Fibroblast of skin of scalp (primary cell): ENCODE results near the gene SMAD2. TPM values are rescaled to one million over a fixed set of nuclear protein-coding genes. Genes with fewer than 3 reads are reported as not detected.
"Not testable (repeated sequence)": the region's sequence is repeated elsewhere in the genome, so short reads cannot be mapped to it uniquely, and the experiment has no call there.

Experiments
- DNase-seq: peaks from one replicate; pipeline ENCODE4 v3.0.0-alpha.2; 2013
- polyA plus RNA-seq, 2 experiments: library from polyadenylated mRNA; unstranded; fragments of 120-200 nt; gene quantifications; one replicate each; pipeline ENCODE4 v1.2.1, GENCODE V29; 2013; ENCODE audit not compliant: insufficient read length in 2 of 2

The SMAD2 gene
- 63.9 TPM for polyA plus RNA-seq (2013, experiment 1 of 2; ENCODE audit: insufficient read length)
- 66.3 TPM for polyA plus RNA-seq (2013, experiment 2 of 2; ENCODE audit: insufficient read length)

GRCh38 chr18:47930199-47930930 is at the start of gene SMAD2:
Gene SMAD2, minus strand, starts transcription at chr18:47930659. Its CDS starts 33,903 bp downstream, at chr18:47896756.
- peak; percentile 81 for DNase-seq

- no peak for DNase-seq
Observed at GRCh38 chr18:47979611-47980200, 49.2 kb upstream of the SMAD2 start.

- no peak for DNase-seq
Observed at GRCh38 chr18:47978603-47979002, 48.1 kb upstream of the SMAD2 start.

GRCh38 chr18:47978141-47978540 is 47.7 kb upstream of the SMAD2 start:
- no peak for DNase-seq

GRCh38 chr18:47975701-47976100 is 45.2 kb upstream of the SMAD2 start:
- no peak for DNase-seq

- DNase-seq = no peak
Observed at GRCh38 chr18:47975105-47975504, 44.6 kb upstream of the SMAD2 start.

GRCh38 chr18:47970664-47971531 is 40.4 kb upstream of the SMAD2 start:
- no peak for DNase-seq

- DNase-seq = peak; percentile 65
Observed at GRCh38 chr18:47969816-47970215, 39.4 kb upstream of the SMAD2 start.

- DNase-seq = peak; percentile 56
Observed at GRCh38 chr18:47968721-47969120, 38.3 kb upstream of the SMAD2 start.

GRCh38 chr18:47968006-47968676 is 37.7 kb upstream of the SMAD2 start:
- peak; percentile 78 for DNase-seq

GRCh38 chr18:47964053-47964452 is 33.6 kb upstream of the SMAD2 start:
- no peak for DNase-seq

- DNase-seq = not testable (repeated sequence)
Observed at GRCh38 chr18:47961003-47961402, 30.5 kb upstream of the SMAD2 start.

- DNase-seq = peak; percentile 60
Observed at GRCh38 chr18:47953471-47953931, 23.0 kb upstream of the SMAD2 start.

GRCh38 chr18:47950511-47950910 is 20.1 kb upstream of the SMAD2 start:
- DNase-seq = no peak

GRCh38 chr18:47949202-47949601 is 18.7 kb upstream of the SMAD2 start:
- no peak for DNase-seq

GRCh38 chr18:47946889-47947288 is 16.4 kb upstream of the SMAD2 start:
- DNase-seq = no peak

GRCh38 chr18:47944972-47945852 is 14.8 kb upstream of the SMAD2 start:
- DNase-seq = no peak

GRCh38 chr18:47936952-47937351 is 6.5 kb upstream of the SMAD2 start:
- no peak for DNase-seq

GRCh38 chr18:47935321-47936055 is 5.0 kb upstream of the SMAD2 start:
- no peak for DNase-seq

GRCh38 chr18:47932603-47933002 is 2.1 kb upstream of the SMAD2 start:
- no peak for DNase-seq

GRCh38 chr18:47932190-47932589 is 1.7 kb upstream of the SMAD2 start:
- no peak for DNase-seq
